H9 (cell line): ENCODE measurements around the gene ZSWIM5. TPM values are rescaled to one million over a fixed set of nuclear protein-coding genes. Genes with fewer than 3 reads are reported as not detected.

Experiments used
- DNase-seq: peaks from one replicate; pipeline ENCODE4 v3.0.0-alpha.2; 2017
- H2AFZ ChIP-seq: one replicate; pipeline ENCODE4 v1.6.1; 2013; ENCODE audit warnings: mild to moderate bottlenecking, low read length, control low read depth, moderate library complexity
- H2AK5ac ChIP-seq: 2 replicates; pipeline ENCODE4 v1.6.1; 2013; ENCODE audit warnings: low read length, control low read depth, mixed read lengths; ENCODE audit not compliant: insufficient read length
- H2BK120ac ChIP-seq: one replicate; pipeline ENCODE4 v1.6.1; 2013; ENCODE audit warnings: low read depth, mild to moderate bottlenecking, low read length, control low read depth, inconsistent platforms; ENCODE audit not compliant: poor library complexity, severe bottlenecking
- H2BK12ac ChIP-seq: 2 replicates; pipeline ENCODE4 v1.6.1; 2013; ENCODE audit warnings: low read length, control low read depth, mixed read lengths, low read depth; ENCODE audit not compliant: insufficient read length
- H2BK15ac ChIP-seq: 2 replicates; pipeline ENCODE4 v1.6.1; 2013; ENCODE audit warnings: low read depth, low read length, control low read depth
- H2BK20ac ChIP-seq: one replicate; pipeline ENCODE4 v1.6.1; 2013; ENCODE audit warnings: low read depth, mild to moderate bottlenecking, low read length, control low read depth, inconsistent platforms; ENCODE audit not compliant: poor library complexity, severe bottlenecking
- H2BK5ac ChIP-seq: 2 replicates; pipeline ENCODE4 v1.6.1; 2013; ENCODE audit warnings: low read length, control low read depth, mixed read lengths; ENCODE audit not compliant: insufficient read length
- H3K14ac ChIP-seq: 2 replicates; pipeline ENCODE4 v1.6.1; 2013; ENCODE audit warnings: low read length, control low read depth; ENCODE audit not compliant: insufficient read depth
- H3K18ac ChIP-seq: 2 replicates; pipeline ENCODE4 v1.6.1; 2013; ENCODE audit warnings: low read depth, mild to moderate bottlenecking, mixed read lengths, low read length, control low read depth; ENCODE audit not compliant: insufficient read length
- H3K23ac ChIP-seq: 2 replicates; pipeline ENCODE4 v1.6.1; 2013; ENCODE audit warnings: low read length, control low read depth, mixed read lengths, low read depth; ENCODE audit not compliant: insufficient read length
- H3K23me2 ChIP-seq: 2 replicates; pipeline ENCODE4 v1.6.1; 2013; ENCODE audit warnings: low read depth, mild to moderate bottlenecking, mixed read lengths, low read length, control low read depth; ENCODE audit not compliant: insufficient read length, poor library complexity, severe bottlenecking
- H3K27ac ChIP-seq: 2 replicates; pipeline ENCODE4 v1.5.1; 2013; ENCODE audit warnings: low read length, control low read depth, mixed read lengths, low read depth; ENCODE audit not compliant: insufficient read length
- H3K27me3 ChIP-seq: 2 replicates; pipeline ENCODE4 v1.6.1; 2013; ENCODE audit warnings: low read length, control low read depth, inconsistent platforms; ENCODE audit not compliant: insufficient read depth
- H3K4ac ChIP-seq: 2 replicates; pipeline ENCODE4 v1.6.1; 2013; ENCODE audit warnings: low read depth, mild to moderate bottlenecking, control low read depth, inconsistent platforms, low read length, moderate library complexity
- H3K4me1 ChIP-seq: 2 replicates; pipeline ENCODE4 v1.6.1; 2013; ENCODE audit warnings: low read length, control low read depth, inconsistent platforms; ENCODE audit not compliant: insufficient read depth
- H3K4me2 ChIP-seq: 2 replicates; pipeline ENCODE4 v1.6.1; 2013; ENCODE audit warnings: low read length, control low read depth, mixed read lengths; ENCODE audit not compliant: insufficient read length, insufficient read depth
- H3K56ac ChIP-seq: 2 replicates; pipeline ENCODE4 v1.6.1; 2013; ENCODE audit warnings: low read depth, mild to moderate bottlenecking, mixed read lengths, low read length, control low read depth; ENCODE audit not compliant: insufficient read length
- H3K79me1 ChIP-seq: 2 replicates; pipeline ENCODE4 v1.6.1; 2013; ENCODE audit warnings: low read depth, mild to moderate bottlenecking, moderate library complexity, low read length, control low read depth, inconsistent platforms; ENCODE audit not compliant: insufficient read depth, poor library complexity, severe bottlenecking
- H3K79me2 ChIP-seq: 2 replicates; pipeline ENCODE4 v1.6.1; 2013; ENCODE audit warnings: low read length, control low read depth, inconsistent platforms; ENCODE audit not compliant: insufficient read depth
- H3K9ac ChIP-seq: 2 replicates; pipeline ENCODE4 v1.6.1; 2013; ENCODE audit warnings: low read length, control low read depth, mixed read lengths; ENCODE audit not compliant: insufficient read length; ENCODE audit errors: extremely low read depth
- H3K9me3 ChIP-seq: one replicate; pipeline ENCODE4 v1.6.1; 2013; ENCODE audit warnings: low read depth, low read length, inconsistent platforms; ENCODE audit not compliant: control insufficient read depth
- H3T11ph ChIP-seq: one replicate; pipeline ENCODE4 v1.6.1; 2013; ENCODE audit warnings: mild to moderate bottlenecking, low read length, control low read depth, inconsistent platforms
- H4K20me1 ChIP-seq: one replicate; pipeline ENCODE4 v1.6.1; 2013; ENCODE audit not compliant: control insufficient read depth, insufficient read length, insufficient read depth
- H4K5ac ChIP-seq: 2 replicates; pipeline ENCODE4 v1.6.1; 2013; ENCODE audit warnings: low read depth, mild to moderate bottlenecking, mixed read lengths, low read length, control low read depth; ENCODE audit not compliant: insufficient read length
- H4K8ac ChIP-seq: replicated peaks from 2 replicates; pipeline ENCODE4 v1.6.1; 2013; ENCODE audit warnings: low read length, control low read depth, mixed read lengths, low read depth; ENCODE audit not compliant: insufficient read length
- H4K91ac ChIP-seq: 2 replicates; pipeline ENCODE4 v1.6.1; 2013; ENCODE audit warnings: low read depth, mild to moderate bottlenecking, moderate library complexity, mixed read lengths, low read length, control low read depth; ENCODE audit not compliant: insufficient read length
- H3K27ac Mint-ChIP-seq, 3 experiments: 2 replicates in 2 of 3; 3 replicates in 1 of 3; pipeline ENCODE4 v1.8.0; 2020 to 2021; ENCODE audit warnings: mixed read lengths in 3 of 3, mild to moderate bottlenecking in 1 of 3, moderate library complexity in 1 of 3
- H3K27me3 Mint-ChIP-seq: 2 replicates; pipeline ENCODE4 v1.8.0; 2021; ENCODE audit warnings: low read depth, mild to moderate bottlenecking, moderate library complexity, mixed read lengths
- H3K36me3 Mint-ChIP-seq, 3 experiments: 2 replicates in 2 of 3; 3 replicates in 1 of 3; pipeline ENCODE4 v1.8.0; 2020 to 2021; ENCODE audit warnings: low read depth in 3 of 3, mixed read lengths in 3 of 3; ENCODE audit not compliant: insufficient read depth in 1 of 3
- H3K4me1 Mint-ChIP-seq, 2 experiments: 2 replicates each; pipeline ENCODE4 v1.8.0; 2020; ENCODE audit warnings: mixed read lengths in 2 of 2
- H3K4me3 Mint-ChIP-seq, 2 experiments: 2 replicates in 1 of 2; 3 replicates in 1 of 2; pipeline ENCODE4 v1.8.0; 2020 to 2021; ENCODE audit warnings: mild to moderate bottlenecking in 2 of 2, mixed read lengths in 2 of 2, moderate library complexity in 1 of 2
- H3K9me3 Mint-ChIP-seq, 2 experiments: 2 replicates in 1 of 2; 3 replicates in 1 of 2; pipeline ENCODE4 v1.8.0; 2020; ENCODE audit warnings: mild to moderate bottlenecking in 2 of 2, mixed read lengths in 2 of 2, moderate library complexity in 1 of 2
- CTCF ChIP-seq: fragments of 200-600 bp; sonication (generic); conservative IDR thresholded peaks from 3 replicates; pipeline ENCODE4 v1.8.0; 2021; ENCODE audit warnings: antibody characterized with exemption, mild to moderate bottlenecking
- WGBS: extraction: QIAGEN DNeasy Blood & Tissue Kit; methylation state at CpG from one replicate; pipeline ENCODE4 v1.1.7; 2013; ENCODE audit warnings: missing lambda C conversion rate, low lambda C conversion rate, mixed read lengths; ENCODE audit not compliant: insufficient read length; ENCODE audit errors: extremely low coverage; 5-methylcytosine and 5-hydroxymethylcytosine counted together
- total RNA-seq: library from RNA; stranded (reverse); gene quantifications from 2 replicates; pipeline ENCODE4 v1.2.1, GENCODE V29; 2021

The ZSWIM5 gene
- total RNA-seq, 1 experiment from 2014 or later, result 3.5 TPM

GRCh38 chr1:45236136-45236535 lies 29.7 kb upstream of the ZSWIM5 start:
- peaks cover 3% of the 10 kb centered on the region for H3K27me3 Mint-ChIP-seq
- Histone ChIP-seq H2BK5ac (no peak overlapping the region), H4K8ac (no peak overlapping the region), H4K91ac (no peak overlapping the region), H2AFZ (no peak overlapping the region), H3K27ac (no peak overlapping the region), H3K14ac (no peak overlapping the region), H3T11ph (no peak overlapping the region), H2BK12ac (no peak overlapping the region), H3K56ac (no peak overlapping the region), H2BK20ac (no peak overlapping the region), H3K4ac (no peak overlapping the region), H3K9ac (no peak overlapping the region), H4K5ac (no peak overlapping the region), H2BK15ac (no peak overlapping the region), H3K79me2 (no peaks in the 10 kb centered on the region), H2BK120ac (no peak overlapping the region), H3K23ac (no peak overlapping the region), H2AK5ac (no peak overlapping the region), H3K23me2 (no peaks in the 10 kb centered on the region), H3K4me1 (no peaks in the 10 kb centered on the region), H3K9me3 (no peaks in the 10 kb centered on the region), H3K79me1 (no peaks in the 10 kb centered on the region), H3K27me3 (no peaks in the 10 kb centered on the region), H3K18ac (no peak overlapping the region), H3K4me2 (no peak overlapping the region), H4K20me1 (no peaks in the 10 kb centered on the region)
- no peak overlapping the region for H3K27ac Mint-ChIP-seq
- TF ChIP-seq CTCF, result no peak
- no CpG with 5 or more reads among the region's 1 CpG for WGBS
- DNase-seq, result no peak
- peaks cover 48 to 49% of the 10 kb centered on the region in 2 experiments for H3K9me3 Mint-ChIP-seq
- H3K4me3 Mint-ChIP-seq, result no peak overlapping the region
- no peaks in the 10 kb centered on the region for H3K4me1 Mint-ChIP-seq
- H3K36me3 Mint-ChIP-seq, result peaks cover 3 to 21% (median 11%) of the 10 kb centered on the region in 3 experiments; a peak in 5 of 7 replicates
